GM18861 (cell line): ENCODE measurements around the gene MACROD2.

Experiments used
- ATAC-seq: cut with Tn5 transposase; IDR thresholded peaks from one replicate; pipeline ENCODE4 v1.9.1; 2021; ENCODE audit not compliant: unreplicated experiment

Gene MACROD2

DNA sequence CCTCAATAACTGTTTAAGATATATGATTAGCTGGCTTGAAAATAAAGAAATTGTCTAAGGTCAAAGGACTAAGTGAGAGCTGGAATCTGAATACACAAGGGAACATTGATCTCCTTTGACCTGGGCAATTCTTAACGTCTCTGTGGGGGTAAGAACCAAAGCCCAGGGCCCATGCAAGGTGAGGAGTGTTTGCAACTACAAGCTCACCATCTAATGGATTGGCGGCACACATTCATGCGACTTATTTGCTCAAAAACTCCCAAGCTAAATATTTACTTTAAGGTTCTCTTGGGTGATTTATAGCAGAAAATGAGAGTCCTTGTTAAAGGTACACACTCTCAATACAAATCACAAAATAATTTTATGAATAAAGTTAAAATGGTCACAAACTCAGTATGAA is 734.1 kb downstream of the MACROD2 start:
- no peak for ATAC-seq

DNA sequence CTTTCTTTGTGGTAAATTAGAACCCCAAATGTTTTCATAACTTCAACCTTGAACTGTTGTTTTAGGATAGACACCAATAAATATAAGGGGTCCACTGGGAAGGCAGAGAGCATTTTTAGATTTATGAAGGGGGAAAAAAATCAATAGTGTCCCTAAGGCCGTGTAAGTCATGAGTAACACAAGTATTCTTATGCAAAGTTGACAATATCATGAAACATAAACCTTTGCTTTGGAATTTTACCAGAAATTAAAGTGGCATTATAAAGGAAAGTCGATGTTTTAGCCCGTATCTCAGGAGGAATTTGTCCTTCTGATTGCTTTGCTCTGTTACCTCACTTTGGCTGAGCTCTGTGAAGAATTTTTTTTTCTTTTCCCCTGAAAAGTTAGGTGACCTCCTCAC is 737.0 kb downstream of the MACROD2 start:
- ATAC-seq = no peak

DNA sequence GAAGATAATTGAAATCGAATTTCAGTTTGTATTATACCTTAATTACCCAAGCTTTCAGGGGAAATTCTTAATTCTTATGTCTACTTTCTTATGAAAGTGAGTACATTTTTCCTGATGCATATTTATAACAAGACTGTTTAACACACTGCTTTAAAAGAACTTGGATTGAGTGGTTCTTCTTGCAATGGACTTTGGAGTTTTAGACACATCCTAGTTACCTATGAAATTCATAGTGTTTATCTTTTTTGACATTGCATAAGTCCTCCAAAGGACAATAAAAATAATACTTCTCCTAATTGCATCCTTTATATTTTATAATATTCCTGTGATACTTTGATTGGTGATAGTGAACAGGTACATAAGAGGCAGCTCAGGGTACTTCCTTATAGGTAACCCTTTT is 737.7 kb downstream of the MACROD2 start:
- no peak for ATAC-seq

DNA sequence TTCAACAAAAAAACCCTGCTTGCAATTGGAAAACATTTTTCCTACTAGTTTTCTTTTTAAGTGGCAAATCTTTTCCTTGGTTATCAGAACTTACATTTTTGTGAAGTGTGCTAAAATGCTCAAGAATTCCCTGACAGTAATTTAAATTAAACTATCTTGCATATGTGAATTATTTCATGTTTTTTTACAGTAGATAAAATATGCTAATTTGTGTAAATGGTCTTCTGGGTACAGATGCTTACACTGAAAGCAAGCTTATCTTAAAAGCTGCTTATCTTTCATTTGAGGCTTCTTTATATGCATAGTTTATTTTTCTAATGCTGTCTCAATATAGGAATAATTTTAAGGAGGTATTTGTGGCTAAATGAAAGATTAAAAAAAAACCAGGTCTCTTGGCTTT is 745.1 kb downstream of the MACROD2 start:
- ATAC-seq = no peak

DNA sequence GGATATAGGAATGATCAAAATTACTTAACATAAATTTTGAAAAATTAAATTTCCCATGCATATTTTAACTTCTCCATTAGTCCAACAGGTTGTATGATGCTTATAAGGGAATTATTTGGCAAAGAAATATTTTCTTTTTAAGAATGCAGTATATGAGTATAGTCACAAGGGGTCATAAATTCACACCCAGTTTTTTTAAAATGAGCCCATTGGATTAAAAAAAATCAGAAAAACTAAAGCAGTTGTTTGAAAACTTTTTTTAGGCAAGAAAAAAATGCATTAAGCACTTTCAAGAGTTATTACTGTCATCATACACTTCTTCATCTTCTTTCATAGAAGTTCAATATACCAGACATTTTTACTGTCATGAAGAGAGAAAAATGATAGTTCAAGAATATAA is 746.3 kb downstream of the MACROD2 start:
- no peak for ATAC-seq

DNA sequence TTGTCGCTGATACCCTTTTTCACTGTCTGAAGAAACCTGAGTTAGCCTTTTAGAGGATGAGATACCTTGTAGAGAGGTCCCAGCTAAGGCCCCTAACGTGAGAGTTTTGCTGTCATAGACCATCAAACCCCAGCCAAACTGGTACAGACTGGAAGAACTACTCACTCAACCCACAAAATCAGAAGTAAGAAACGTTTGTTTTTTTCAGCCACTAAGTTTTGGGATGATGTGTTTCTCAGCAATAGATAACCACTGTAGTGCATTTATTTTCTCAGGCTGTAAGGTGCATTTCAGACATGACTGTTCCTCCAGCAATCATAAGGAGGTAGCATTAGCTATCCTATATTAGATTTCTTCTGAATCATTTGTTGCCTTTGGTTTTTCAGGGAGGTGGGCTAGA is 749.4 kb downstream of the MACROD2 start:
- ATAC-seq = peak; percentile 85

DNA sequence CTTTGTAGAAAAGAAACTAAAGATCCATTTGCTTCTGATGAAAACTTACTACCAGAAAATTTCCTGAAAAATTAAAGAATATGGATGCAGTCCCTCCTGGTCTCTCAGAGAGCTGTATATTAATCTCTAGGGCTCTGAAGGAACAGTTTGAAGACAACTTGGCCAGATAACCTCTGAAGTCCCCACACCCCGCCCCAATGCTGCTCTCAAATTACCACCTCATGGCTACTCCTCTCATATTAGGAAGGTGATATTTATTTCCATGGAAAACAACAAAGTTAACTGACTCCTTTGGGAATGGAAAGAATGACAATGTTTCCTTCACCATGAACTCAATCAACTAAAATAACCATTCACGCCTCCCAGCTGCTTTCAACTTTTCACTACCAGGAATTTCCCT is 750.5 kb downstream of the MACROD2 start:
- no peak for ATAC-seq

DNA sequence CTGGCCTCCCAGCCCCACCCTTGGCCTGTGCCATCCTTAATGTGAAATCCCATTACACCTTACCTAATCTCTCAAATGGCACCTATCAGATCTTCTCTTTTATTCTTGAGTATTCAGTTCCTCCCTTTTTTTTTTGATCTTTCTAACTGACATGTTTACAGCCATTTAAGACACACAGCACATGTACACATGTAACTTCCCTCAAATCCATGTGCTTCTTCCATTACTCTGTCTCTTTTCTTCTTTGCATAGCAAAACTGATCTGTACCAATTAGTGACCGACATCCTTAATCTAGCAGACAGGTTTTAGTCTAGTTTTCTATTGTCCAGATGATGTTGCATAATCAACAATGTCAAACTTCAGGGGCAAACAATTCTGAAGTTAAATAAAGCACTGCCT is 755.9 kb downstream of the MACROD2 start:
- no peak for ATAC-seq

DNA sequence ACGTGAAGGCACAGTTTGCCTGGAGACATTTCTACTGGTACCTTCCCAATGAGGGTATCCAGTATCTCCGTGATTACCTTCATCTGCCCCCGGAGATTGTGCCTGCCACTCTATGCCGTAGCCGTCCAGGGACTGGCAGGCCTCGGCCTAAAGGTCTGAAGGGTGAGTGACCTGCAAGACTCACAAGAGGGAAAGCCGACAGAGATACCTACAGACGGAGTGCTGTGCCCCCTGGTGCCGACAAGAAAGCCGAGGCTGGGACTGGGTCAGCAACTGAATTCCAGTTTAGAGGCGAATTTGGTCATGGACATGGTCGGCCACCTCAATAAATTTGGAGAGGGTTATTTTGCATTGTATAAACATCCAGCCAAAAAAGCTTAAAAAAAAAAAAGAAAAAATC is 762.4 kb downstream of the MACROD2 start:
- no peak for ATAC-seq

DNA sequence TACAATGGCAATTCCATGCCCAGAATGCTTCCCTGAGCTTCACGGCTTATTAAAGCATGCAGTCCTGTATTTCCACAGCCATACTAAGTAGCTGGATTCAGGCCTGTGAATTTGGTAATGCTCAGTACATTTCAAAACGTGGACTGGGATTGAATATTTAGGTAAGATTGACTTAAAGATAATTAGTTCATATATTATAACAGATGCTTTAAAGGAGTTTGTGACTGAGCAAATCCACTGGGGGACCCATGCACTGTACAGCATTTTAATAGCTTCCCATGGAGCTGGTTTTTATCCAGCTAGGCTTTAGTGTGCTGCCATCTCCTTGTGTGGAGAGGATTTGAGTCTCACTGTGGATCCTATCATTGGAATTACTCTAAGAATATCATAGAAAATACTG is 763.0 kb downstream of the MACROD2 start:
- no peak for ATAC-seq

DNA sequence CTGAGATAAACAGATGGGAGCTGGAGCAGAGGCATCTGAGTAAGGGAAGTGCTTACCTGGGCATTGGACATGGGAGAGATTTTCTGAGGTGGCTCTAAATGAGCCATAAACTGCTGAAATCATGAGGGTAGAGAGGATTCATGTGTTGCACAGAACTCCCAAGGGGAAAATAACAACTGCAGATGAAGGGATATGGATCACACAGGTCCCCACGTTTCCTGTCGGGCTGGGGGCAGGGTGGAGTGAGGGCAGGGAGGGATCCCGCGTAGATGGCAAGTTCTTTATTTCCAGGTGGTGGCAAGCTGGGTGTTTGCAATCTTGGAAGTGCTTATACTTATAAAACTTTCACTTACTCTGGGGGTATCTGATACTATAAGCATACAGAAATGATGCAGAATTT is 764.7 kb downstream of the MACROD2 start:
- ATAC-seq = no peak

DNA sequence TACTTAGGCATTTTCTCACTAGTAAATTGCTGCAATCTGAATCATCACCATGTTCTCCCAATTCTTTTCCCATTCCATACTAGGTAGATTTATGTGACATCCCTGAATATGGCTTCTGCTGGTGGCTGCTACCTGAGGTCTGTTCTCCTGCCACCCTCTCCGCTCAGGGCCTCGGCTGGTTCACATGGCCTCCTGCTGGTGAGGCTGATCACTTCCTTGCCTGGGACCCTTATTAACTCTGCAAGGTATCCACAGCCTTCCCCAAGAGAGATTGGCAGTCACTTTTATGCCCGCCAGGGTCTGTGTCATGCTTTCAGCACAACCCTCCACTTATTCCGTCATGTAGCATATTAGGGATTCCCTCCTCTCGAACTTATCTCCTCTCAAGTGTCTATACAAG is 766.6 kb downstream of the MACROD2 start:
- ATAC-seq = no peak

DNA sequence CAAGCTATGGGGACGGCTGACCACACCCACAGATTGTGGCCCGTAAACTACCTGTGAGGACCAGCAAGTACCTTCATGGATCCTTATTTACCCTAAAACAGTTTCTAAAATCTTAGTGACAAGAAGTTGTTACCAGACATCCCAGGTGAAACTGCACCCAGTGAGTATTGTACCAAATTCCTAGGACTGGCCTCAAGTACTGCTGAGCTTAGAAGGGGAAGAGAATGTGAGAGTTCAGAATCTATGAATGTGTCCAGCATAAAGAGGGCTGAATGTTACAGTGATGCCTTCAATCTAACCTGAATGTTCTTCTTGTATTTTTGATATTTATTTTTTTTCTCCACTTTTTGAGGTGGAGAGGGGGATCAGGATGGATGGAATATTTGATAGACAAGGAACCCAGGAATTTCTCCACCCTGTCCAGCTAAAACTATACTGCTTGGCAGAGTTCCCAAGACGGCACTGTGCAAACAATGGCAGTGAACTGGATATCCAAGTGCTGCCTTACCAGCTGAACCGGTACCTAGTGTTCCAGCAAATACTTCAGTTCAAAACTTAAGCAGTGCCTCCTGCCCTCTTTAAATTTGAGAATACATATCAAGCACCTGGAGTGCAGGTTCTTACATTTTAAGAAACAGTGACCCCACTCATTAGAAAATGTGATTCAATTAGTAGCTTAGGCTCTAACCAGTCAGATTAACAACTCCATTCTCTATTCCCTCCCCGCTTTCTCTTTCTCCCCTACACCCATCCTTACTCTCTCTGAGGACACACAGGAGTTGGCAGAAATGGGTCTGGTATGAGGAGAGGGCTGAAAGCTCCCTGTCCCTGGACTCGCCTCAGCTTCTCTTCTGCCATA is 769.4 kb downstream of the MACROD2 start:
- ATAC-seq = no peak

DNA sequence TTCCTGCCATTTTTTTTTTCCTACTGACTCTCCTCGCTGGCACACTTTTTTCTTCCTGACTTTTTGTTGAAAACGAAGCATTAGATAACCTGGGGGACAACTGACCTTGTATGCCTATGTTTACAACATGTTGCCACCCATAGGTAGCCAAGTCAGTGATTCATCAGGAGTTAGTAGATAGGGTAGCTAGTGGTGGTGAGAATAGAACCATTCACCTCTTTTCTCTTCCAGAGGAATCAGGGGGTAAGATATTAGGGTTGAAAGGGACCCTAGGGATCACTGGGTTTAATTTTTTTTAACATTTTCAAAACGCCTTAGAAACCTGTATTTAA is 770.0 kb downstream of the MACROD2 start:
- ATAC-seq = no peak

DNA sequence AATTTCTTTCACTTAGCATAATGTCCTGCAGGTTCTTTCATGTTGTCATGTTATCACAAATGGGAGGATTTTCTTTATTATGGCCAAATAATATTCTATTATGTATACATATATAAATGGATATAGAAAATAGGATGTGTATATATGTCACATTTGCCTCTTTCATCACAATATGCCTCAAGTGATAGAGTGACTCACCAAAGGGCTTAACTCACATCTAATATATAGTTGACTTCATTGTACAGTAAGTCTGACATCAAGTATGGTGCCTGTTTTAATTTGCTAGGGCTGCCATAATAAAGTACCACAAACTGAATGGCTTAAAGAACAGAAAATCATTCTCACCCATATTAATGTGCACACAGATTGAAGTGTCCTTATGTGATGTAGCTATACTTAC is 778.2 kb downstream of the MACROD2 start:
- no peak for ATAC-seq

DNA sequence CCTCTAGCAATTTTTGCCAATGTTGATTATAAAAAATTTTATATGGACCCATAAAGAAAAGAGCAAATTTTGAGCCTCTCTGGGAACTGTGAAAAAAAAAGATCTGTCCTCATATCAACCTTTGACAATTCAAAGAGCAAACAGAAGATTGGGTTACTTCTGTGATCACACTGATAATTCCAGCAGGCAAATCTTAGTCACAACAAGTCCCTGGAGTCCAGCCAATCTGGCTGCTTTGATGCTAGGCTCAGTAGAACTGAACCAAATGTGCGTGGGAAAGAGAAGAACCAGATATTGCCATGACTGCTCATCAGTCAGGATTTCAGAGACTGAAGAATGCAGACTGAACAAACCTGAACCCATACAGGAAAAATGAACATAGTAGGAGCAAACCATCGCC is 780.5 kb downstream of the MACROD2 start:
- no peak for ATAC-seq

DNA sequence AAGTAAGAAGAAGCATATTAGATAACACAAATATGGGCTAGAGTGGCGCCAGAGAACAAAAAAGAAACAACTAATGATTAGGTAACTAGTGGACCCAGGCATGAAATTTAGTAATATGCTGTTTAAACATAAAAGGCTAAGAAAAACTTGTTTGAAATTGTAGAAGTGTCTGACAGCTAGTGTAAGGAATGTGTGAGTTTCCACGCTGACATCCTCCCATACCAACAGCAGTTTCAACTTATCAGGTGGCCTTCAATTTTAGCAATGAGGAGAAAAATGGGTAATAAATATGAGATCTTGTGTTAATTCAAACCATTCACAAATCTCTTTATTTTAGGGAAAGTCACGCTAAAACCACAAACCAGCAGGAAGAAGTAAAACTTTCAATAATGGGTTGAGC is 782.3 kb downstream of the MACROD2 start:
- no peak for ATAC-seq

DNA sequence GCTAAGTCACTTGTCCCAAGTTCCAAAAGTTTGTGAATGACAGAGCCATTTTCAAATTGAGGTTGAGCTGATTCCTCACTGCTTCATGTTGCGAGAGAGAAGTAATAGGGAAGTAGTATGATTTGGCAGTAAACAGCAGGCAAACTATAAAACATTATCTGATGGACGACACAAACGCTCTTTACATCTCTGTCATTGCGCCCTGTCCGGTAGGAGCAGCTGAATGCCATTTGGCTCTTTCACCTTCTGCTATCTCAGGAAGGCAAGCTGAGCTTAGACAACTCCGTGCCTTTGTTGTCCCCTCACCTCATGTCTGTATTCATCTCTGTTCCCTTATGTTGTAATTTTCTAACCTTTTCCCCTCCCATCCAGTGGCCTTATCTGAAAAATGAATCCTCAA is 782.8 kb downstream of the MACROD2 start:
- no peak for ATAC-seq

DNA sequence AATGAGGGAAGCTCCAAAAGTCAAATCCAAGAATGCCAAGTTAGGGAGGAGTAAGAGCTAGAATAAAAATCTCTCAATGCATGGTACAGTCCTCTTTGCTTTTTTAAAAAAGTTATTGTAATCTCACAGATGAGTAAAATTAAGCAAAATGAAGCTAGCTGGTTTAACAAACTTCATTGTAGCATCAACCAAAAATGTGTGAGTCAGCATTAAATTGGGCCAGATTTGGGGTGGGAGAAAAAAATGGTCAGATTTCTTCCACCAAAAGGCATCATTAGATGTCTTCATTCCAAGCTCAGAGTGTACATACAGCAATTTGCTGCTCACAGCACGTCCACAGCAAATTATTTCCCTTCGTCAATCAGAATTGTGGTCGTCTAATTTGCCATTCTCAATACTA is 783.6 kb downstream of the MACROD2 start:
- ATAC-seq = no peak

DNA sequence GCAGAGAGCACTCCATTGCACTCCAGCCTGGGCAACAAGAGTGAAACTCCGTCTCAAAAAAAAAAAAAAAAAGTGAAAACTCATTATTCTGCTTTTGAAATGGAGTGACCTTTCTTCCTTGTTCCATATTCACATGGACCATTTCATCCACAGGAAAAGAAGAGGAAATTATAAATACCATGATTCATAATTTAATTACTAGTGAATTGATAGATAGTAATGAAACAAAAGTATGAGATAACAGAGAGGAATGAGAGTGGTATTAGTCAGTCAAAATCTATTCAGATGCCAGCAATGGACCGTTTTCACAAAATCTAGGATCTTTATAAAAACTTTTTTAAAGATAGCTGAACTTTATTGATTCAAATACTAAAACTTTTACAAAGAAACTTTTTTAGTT is 785.2 kb downstream of the MACROD2 start:
- ATAC-seq = no peak

DNA sequence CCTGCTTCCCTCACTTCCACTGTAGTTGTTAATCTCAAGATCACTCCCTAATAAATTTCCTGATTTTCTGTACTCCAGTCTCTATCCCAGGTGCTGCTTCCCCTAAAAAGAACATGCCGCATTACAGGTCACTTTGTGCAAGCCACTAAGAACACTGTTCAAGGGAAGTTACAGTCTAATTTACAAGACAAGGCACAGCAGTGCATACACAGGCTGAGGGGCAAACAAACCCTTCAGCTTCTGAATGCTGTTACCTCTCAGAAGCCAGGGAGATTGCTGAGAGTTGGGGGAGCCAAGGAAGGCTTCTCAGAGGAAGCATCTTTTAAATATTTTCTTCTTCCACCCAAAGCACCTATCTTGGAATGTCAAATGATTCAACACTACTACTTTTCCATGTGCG is 787.4 kb downstream of the MACROD2 start:
- no peak for ATAC-seq

DNA sequence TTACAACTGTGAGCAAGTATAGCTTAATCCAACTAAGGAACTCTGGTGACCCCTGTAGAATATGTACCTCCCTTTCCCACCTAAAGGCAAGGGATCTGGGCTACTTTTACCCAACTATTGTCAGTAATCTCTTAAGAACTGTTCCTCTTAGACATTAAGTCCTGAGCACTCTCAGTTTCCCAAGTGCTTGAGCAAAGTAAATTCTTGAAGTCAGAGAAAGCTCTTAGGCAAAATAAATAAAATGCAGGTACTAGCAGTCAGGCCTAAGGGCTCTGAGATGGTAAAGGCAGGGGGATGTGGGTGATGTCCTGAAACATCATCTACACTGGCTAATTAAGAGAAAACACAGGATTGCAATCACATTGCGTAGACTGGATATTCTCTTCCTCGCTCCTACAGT is 788.5 kb downstream of the MACROD2 start:
- no peak for ATAC-seq

DNA sequence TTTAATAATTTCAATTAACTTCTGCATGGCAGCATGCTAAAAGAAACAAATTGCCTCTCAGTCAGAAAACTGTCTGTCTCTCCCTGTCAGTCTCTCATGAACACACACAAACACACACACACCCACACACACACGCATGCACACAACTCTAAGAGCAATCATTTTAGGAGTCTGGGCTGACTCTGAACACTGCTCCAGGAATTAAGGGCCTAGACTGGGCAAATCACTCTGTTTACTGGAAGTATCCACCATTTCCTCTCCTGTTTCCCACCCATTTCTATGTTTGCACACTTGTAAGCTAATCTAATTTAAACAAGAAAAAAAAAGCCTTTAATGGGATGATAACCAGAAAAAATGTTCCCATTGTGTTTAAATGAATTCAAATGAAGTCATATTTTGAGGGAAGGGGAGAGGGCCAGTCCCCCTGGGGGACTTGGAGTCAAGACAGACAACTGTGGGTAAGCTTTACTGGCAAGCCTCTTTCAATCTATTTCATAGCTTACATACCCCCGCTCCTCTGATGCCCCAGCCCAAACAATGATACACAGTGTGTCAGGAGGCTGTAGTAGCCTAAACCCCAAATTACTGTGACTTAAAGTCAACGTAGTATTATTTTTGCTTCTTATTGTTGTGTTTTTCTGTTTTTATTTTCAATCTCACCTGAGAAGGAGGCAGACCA is 789.9 kb downstream of the MACROD2 start:
- no peak for ATAC-seq
